ENCODE results near the gene SDK2. TPM values are rescaled to one million over a fixed set of nuclear protein-coding genes. Genes with fewer than 3 reads are reported as not detected.

The SDK2 gene
- total and polyA plus RNA-seq, 2 of the 4 experiments (the other 2 are of a cell fraction): under 0.01 to 0.03 TPM

DNA sequence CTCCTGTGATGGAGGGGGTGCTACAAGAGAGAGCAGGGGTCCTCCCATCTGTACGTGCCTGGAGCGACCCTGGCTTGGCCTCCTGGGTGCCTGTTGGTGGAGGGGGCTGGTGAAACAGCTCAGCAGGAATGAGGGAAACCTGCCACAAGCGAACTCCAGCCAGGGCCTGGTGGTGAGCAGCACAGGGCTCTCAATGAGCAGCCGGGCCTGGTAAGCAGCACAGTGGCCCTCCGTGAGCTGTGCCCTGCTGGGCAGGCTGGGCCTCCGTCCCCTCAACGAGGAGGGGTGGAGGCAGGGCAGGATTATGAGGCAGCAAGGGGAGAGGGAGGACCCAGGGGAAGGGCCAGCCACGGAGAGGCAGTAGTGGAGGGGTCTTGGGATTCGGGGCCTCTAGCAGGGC is 101.9 kb downstream of the SDK2 start:
- Histone ChIP-seq H3K4me1 (ENCODE audit: control insufficient read depth, insufficient read depth, low read length) (no peaks in the 10 kb centered on the region), H3K14ac (replicated peaks; ENCODE audit: low read depth, low read length) (no peak overlapping the region), H3K4me3 (ENCODE audit: insufficient read depth, low read depth, low read length) (no peak overlapping the region), H3K9me1 (ENCODE audit: insufficient read depth, low read length) (no peaks in the 10 kb centered on the region), H3K79me1 (ENCODE audit: low read depth in 1 of 2, low read length in 2 of 2) (no peaks in the 10 kb centered on the region), H3K9me3 (ENCODE audit: control insufficient read depth, insufficient read depth, low read length) (no peaks in the 10 kb centered on the region), H2BK5ac (ENCODE audit: low read depth, low read length, poor library complexity, severe bottlenecking) (no peak overlapping the region), H3K9ac (ENCODE audit: low read depth, low read length) (no peak overlapping the region), H4K5ac (ENCODE audit: low read depth, low read length) (no peak overlapping the region), H3K56ac (ENCODE audit: extremely low read depth, insufficient read depth, low read length) (no peak overlapping the region), H2AK9ac (replicated peaks; ENCODE audit: low read depth, low read length, poor library complexity) (no peak overlapping the region), H3K18ac (ENCODE audit: low read depth, low read length) (no peak overlapping the region), H2AFZ (replicated peaks; ENCODE audit: low read length, poor library complexity) (no peak overlapping the region), H4K8ac (ENCODE audit: low read depth in 2 of 2, low read length in 2 of 2) (no peak overlapping the region), H2BK15ac (ENCODE audit: low read depth, low read length) (no peak overlapping the region), H4K20me1 (ENCODE audit: insufficient read depth, low read length) (no peaks in the 10 kb centered on the region), H2BK120ac (ENCODE audit: low read depth, low read length) (no peak overlapping the region), H4K91ac (ENCODE audit: insufficient read depth, low read depth, low read length) (no peak overlapping the region), H2AK5ac (ENCODE audit: low read depth, low read length) (no peak overlapping the region), H3K27me3 (ENCODE audit: control insufficient read depth, insufficient read depth, low read length) (no peaks in the 10 kb centered on the region; the same call in 1 of the 2 replicates), H3K4me2 (ENCODE audit: low read depth, low read length) (no peak overlapping the region), H3K36me3 (ENCODE audit: control insufficient read depth, insufficient read depth, low read length) (no peaks in the 10 kb centered on the region), H3K27ac (ENCODE audit: insufficient read depth, low read length) (no peak overlapping the region), H3K4ac (ENCODE audit: low read depth, low read length) (no peak overlapping the region), H3K23ac (ENCODE audit: low read depth, low read length) (no peak overlapping the region), H2BK20ac (ENCODE audit: low read depth, low read length) (no peak overlapping the region)
- dilution Hi-C loops (cut with HindIII; ENCODE audit: low sequenced_read_pairs, unreplicated experiment): no loop called here
- intact Hi-C loops (cut with micrococcal nuclease): no loop called here
- 34% methylated on average over 3 of the region's 9 CpGs; no CpG with 5 or more reads in 1 of the 2 experiments for WGBS, 2 experiments (ENCODE audit: extremely low coverage in 2 of 2, insufficient read length in 1 of 2)
- POLR2A ChIA-PET (ENCODE audit: unreplicated experiment): no interaction called here
- ATAC-seq (ENCODE audit: low read depth) (no peak), DNase-seq (no peak)
- no TSS peak for BruUV-seq (replicated peaks)
- TF ChIP-seq MAZ (IDR thresholded peaks at IDR 0.05; ENCODE audit: borderline replicate concordance, low read depth, low read length) (no peak), MXI1 (IDR thresholded peaks at IDR 0.05; ENCODE audit: borderline replicate concordance, low read depth, low read length) (no peak)
- in situ Hi-C loops (cut with MboI; ENCODE audit: low sequenced_read_pairs): loop anchor here (25.0 kb wide), 1 partner anchor 280 kb away; the partner anchor contains the start of gene CPSF4L
- CTCF ChIA-PET: no interaction called here
